GM12878 (cell line): ENCODE measurements around the gene BTBD6. TPM values are rescaled to one million over a fixed set of nuclear protein-coding genes. Genes with fewer than 3 reads are reported as not detected.

Experiments used
- ATAC-seq: fragments of 200-7000 bp; cut with Tn5 transposase; 3 replicates; pipeline ENCODE4 v1.9.1; 2020; ENCODE audit warnings: mild to moderate bottlenecking, moderate library complexity
- BruUV-seq: library from RNA; stranded (reverse); fragments of 400-500 nt; replicated peaks from 2 replicates; lab custom pipeline; 2021; lab: Mats Ljungman, UMichigan
- CTCF ChIA-PET: fragments of 300-600 bp; sonication (Branson Sonifier 250); formaldehyde crosslinking; extraction: SDS; loops from one replicate; lab custom pipeline; 2021; ENCODE audit warnings: inconsistent platforms; lab: Yijun Ruan, JAX
- POLR2A ChIA-PET: fragments of 350-600 bp; formaldehyde crosslinking; extraction: SDS; loops from one replicate; lab custom pipeline; 2021; ENCODE audit warnings: inconsistent platforms; lab: Charles Lee
- RAD21 ChIA-PET: fragments of 300-600 bp; sonication (Branson Sonifier 250); formaldehyde crosslinking; loops from one replicate; lab custom pipeline; 2023; ENCODE audit warnings: antibody characterized with exemption; ENCODE audit not compliant: unreplicated experiment; lab: Charles Lee
- SMC1A ChIA-PET: fragments of 300-600 bp; sonication (Branson Sonifier 250); formaldehyde crosslinking; loops from one replicate; lab custom pipeline; 2023; ENCODE audit not compliant: unreplicated experiment, uncharacterized antibody; lab: Charles Lee
- DNase-seq: peaks from one replicate; pipeline ENCODE4 v3.0.0-alpha.2; 2011; ENCODE audit warnings: low read depth, low spot score
- FAIRE-seq: peaks from 3 replicates; lab custom pipeline; 2011; peaks lifted over from hg19 to GRCh38; lab: Jason Lieb, UNC
- H2AFZ ChIP-seq: 2 replicates; pipeline ENCODE4 v1.6.0; 2011; ENCODE audit warnings: low read depth, low read length, control low read depth; ENCODE audit not compliant: control insufficient read depth
- H3K27ac ChIP-seq: 2 replicates; pipeline ENCODE4 v1.5.1; 2011; ENCODE audit warnings: control low read depth; ENCODE audit not compliant: control insufficient read depth, insufficient read depth
- H3K27me3 ChIP-seq, 2 experiments: replicated peaks in 1 of 2; 2 replicates each; pipeline versions ENCODE4 v1.6.0 to v1.6.1; 2011; ENCODE audit warnings: low read length in 1 of 2; ENCODE audit not compliant: control insufficient read depth in 2 of 2, insufficient read depth in 2 of 2
- H3K36me3 ChIP-seq, 2 experiments: 2 replicates each; pipeline ENCODE4 v1.5.1; 2011; ENCODE audit warnings: low read length in 1 of 2; ENCODE audit not compliant: control insufficient read depth in 2 of 2, insufficient read depth in 2 of 2
- H3K4me1 ChIP-seq: 2 replicates; pipeline ENCODE4 v1.6.1; 2011; ENCODE audit warnings: mild to moderate bottlenecking, low read length, moderate library complexity, mixed read lengths; ENCODE audit not compliant: control insufficient read depth, insufficient read depth
- H3K4me2 ChIP-seq: 2 replicates; pipeline ENCODE4 v1.6.0; 2011; ENCODE audit warnings: control low read depth; ENCODE audit not compliant: control insufficient read depth, insufficient read depth
- H3K4me3 ChIP-seq: fragments of 200-600 bp; sonication (generic); 2 replicates; pipeline ENCODE4 v1.5.1; 2016
- H3K79me2 ChIP-seq: 2 replicates; pipeline ENCODE4 v1.6.0; 2011; ENCODE audit warnings: low read length; ENCODE audit not compliant: control insufficient read depth, insufficient read depth
- H3K9ac ChIP-seq: 2 replicates; pipeline ENCODE4 v1.8.0; 2011; ENCODE audit warnings: low read length, control low read depth, mixed read lengths; ENCODE audit not compliant: control insufficient read depth, insufficient read depth
- H3K9me3 ChIP-seq: replicated peaks from 3 replicates; pipeline ENCODE4 v1.5.1; 2011; ENCODE audit warnings: mild to moderate bottlenecking, low read length; ENCODE audit not compliant: control insufficient read depth, insufficient read depth
- H4K20me1 ChIP-seq: 2 replicates; pipeline ENCODE4 v1.6.0; 2011; ENCODE audit not compliant: control insufficient read depth, insufficient read depth
- EP300 ChIP-seq, 2 experiments: fragments of 150-350 bp in 1 of 2; IDR thresholded peaks; 2 replicates each; pipeline ENCODE4 v1.6.1; 2011 to 2012; ENCODE audit warnings: low read depth in 2 of 2, low read length in 2 of 2, borderline replicate concordance in 1 of 2, improper control_type of control experiment in 1 of 2, inconsistent platforms in 1 of 2; ENCODE audit not compliant: control insufficient read depth in 1 of 2
- GABPA ChIP-seq: IDR thresholded peaks from 2 replicates; pipeline ENCODE4 v1.6.1; 2014; ENCODE audit warnings: antibody characterized with exemption, low read depth, mild to moderate bottlenecking, inconsistent platforms
- MYC ChIP-seq: IDR thresholded peaks from 2 replicates; pipeline ENCODE4 v1.6.1; 2011; ENCODE audit warnings: mild to moderate bottlenecking, low read length, moderate library complexity, inconsistent platforms; ENCODE audit not compliant: insufficient read depth, insufficient replicate concordance, insufficient read length, severe bottlenecking
- RB1 ChIP-seq: fragments of 450-650 bp; formaldehyde crosslinking; IDR thresholded peaks from 2 replicates; pipeline ENCODE4 v1.6.1; 2017; ENCODE audit warnings: mild to moderate bottlenecking, borderline replicate concordance
- SP1 ChIP-seq: IDR thresholded peaks from one replicate; pipeline ENCODE4 v1.6.1; 2011; ENCODE audit warnings: low read depth, low read length
- ZNF384 ChIP-seq: IDR thresholded peaks from 2 replicates; pipeline ENCODE4 v1.6.1; 2012; ENCODE audit warnings: low read depth, mild to moderate bottlenecking, low read length, improper control_type of control experiment, borderline replicate concordance
- WGBS: methylation state at CpG from one replicate; pipeline ENCODE4 v1.1.6; 2016; ENCODE audit warnings: low lambda C conversion rate; ENCODE audit not compliant: insufficient replicate concordance, insufficient coverage; ENCODE audit errors: missing lambda C conversion rate; 5-methylcytosine and 5-hydroxymethylcytosine counted together
- in situ Hi-C: fragments of 300-500 bp; cut with MboI; formaldehyde crosslinking; loops from 9 replicates; pipeline ENCODE4 v1.14.3; 2018; ENCODE audit warnings: mixed read lengths
- intact Hi-C: fragments of 100-400 bp; cut with micrococcal nuclease; formaldehyde crosslinking; loops from one replicate; pipeline ENCODE4 v1.14.2; 2022; ENCODE audit not compliant: unreplicated experiment
- polyA plus RNA-seq, 11 experiments: library from polyadenylated mRNA; depleted of rRNA in 4 of 11; unstranded in 6 of 11; stranded (reverse) in 5 of 11; fragments of >200 nt; fragmentation: Nextera tagmentation in 4 of 11; fragmentation: Illumina TruSeq in 1 of 11; extraction: Ambion mirVana in 4 of 11; extraction: Trizol in 1 of 11; gene quantifications; 1 replicate in 1 of 11; 2 replicates in 10 of 11; pipeline versions ENCODE4 v1.2.1 to v1.2.3, GENCODE V29; 2011 to 2016; ENCODE audit warnings: inconsistent platforms in 2 of 11, missing spikeins in 2 of 11, low read depth in 1 of 11
- total RNA-seq, 4 experiments: library from RNA; depleted of rRNA in 3 of 4; stranded (reverse); fragments of >200 nt in 3 of 4; fragmentation: Illumina TruSeq in 1 of 4; extraction: Trizol in 1 of 4; gene quantifications; 2 replicates each; pipeline versions ENCODE4 v1.2.1 to v1.2.3, GENCODE V29; 2013 to 2021
- TF ChIP-seq, protein P1 (sequence below): IDR thresholded peaks from 2 replicates; pipeline ENCODE4 v1.6.1; 2012; ENCODE audit warnings: mild to moderate bottlenecking, low read depth, low read length

BTBD6 gene
- total and polyA plus RNA-seq, 10 of the 15 experiments (the other 5 are each of a cell fraction or from before 2014, with no cell fraction given), result 1.4 to 36.5 (median 15.8) TPM

DNA sequence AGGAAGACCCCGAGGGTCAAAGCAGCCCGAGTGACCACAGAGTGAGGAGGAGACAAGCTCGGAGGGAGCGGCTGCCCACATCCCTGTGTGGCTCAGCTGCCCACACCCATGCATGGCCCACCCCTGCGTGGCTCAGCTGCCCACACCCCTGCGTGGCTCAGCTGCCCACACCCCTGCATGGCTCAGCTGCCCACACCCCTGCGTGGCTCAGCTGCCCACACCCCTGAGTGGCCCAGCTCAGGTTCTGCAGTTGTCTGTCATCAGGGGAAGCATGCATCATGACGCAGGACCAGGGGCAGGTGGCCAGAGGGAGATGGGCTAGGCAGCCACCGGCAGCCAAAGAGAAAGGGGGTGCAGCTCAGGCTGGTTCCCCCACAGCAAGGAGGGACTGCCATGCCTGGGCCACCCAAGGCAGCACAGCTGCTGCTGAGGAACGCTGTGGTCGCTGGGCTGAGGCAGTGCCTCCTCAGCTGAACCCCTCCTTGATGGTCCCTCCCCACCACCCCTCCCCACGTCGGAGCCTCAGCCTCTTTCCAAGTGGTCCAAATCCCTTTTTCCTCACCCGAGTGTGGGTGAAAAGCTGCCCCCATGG, 33.9 kb upstream of the BTBD6 start:
- CTCF ChIA-PET, result no interaction called here
- in situ Hi-C loops, result no loop called here

More for the DNA sequence above, 33.9 kb upstream of the BTBD6 start:
- Histone ChIP-seq H3K4me2 (no peak overlapping the region), H3K4me1 (no peaks in the 10 kb centered on the region), H3K9me3 (no peaks in the 10 kb centered on the region), H3K27ac (no peak overlapping the region), H3K4me3 (no peak overlapping the region), H2AFZ (no peak overlapping the region), H4K20me1 (no peaks in the 10 kb centered on the region), H3K36me3 (peaks cover 0 to 28% of the 10 kb centered on the region in 2 experiments; a peak in 2 of 4 replicates), H3K9ac (no peak overlapping the region), H3K79me2 (no peaks in the 10 kb centered on the region), H3K27me3 (no peaks in the 10 kb centered on the region)
- 84% methylated on average over 14 of the region's 14 CpGs for WGBS
- no TSS peak for BruUV-seq
- POLR2A ChIA-PET, result no interaction called here
- intact Hi-C loops, result no loop called here
- ATAC-seq, result no peak
- RAD21 ChIA-PET, result no interaction called here
- FAIRE-seq, result no peak
- TF ChIP-seq SP1, result no peak
- no peak for TF ChIP-seq ZNF384
- TF ChIP-seq GABPA, result no peak
- no peak for TF ChIP-seq MYC
- no peak for TF ChIP-seq RB1
- TF ChIP-seq, protein P1, sequence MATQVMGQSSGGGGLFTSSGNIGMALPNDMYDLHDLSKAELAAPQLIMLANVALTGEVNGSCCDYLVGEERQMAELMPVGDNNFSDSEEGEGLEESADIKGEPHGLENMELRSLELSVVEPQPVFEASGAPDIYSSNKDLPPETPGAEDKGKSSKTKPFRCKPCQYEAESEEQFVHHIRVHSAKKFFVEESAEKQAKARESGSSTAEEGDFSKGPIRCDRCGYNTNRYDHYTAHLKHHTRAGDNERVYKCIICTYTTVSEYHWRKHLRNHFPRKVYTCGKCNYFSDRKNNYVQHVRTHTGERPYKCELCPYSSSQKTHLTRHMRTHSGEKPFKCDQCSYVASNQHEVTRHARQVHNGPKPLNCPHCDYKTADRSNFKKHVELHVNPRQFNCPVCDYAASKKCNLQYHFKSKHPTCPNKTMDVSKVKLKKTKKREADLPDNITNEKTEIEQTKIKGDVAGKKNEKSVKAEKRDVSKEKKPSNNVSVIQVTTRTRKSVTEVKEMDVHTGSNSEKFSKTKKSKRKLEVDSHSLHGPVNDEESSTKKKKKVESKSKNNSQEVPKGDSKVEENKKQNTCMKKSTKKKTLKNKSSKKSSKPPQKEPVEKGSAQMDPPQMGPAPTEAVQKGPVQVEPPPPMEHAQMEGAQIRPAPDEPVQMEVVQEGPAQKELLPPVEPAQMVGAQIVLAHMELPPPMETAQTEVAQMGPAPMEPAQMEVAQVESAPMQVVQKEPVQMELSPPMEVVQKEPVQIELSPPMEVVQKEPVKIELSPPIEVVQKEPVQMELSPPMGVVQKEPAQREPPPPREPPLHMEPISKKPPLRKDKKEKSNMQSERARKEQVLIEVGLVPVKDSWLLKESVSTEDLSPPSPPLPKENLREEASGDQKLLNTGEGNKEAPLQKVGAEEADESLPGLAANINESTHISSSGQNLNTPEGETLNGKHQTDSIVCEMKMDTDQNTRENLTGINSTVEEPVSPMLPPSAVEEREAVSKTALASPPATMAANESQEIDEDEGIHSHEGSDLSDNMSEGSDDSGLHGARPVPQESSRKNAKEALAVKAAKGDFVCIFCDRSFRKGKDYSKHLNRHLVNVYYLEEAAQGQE, result no peak
- TF ChIP-seq EP300 (IDR thresholded peaks at IDR 0.05; ENCODE audit: borderline replicate concordance in 1 of 2, control insufficient read depth in 1 of 2, low read depth in 2 of 2, low read length in 2 of 2), result no peak
- SMC1A ChIA-PET, result no interaction called here
- DNase-seq, result no peak
